GM19324 (cell line): ENCODE measurements around the gene OR10A6.
A peak's percentile ranks its signal among the peaks of the same experiment; 100 is the strongest.

Experiments used
- ATAC-seq: cut with Tn5 transposase; IDR thresholded peaks from one replicate; pipeline ENCODE4 v1.9.1; 2021; ENCODE audit warnings: mild to moderate bottlenecking, moderate library complexity; ENCODE audit not compliant: unreplicated experiment, low FRiP score

OR10A6 gene

GRCh38 chr11:7910286-7910788 is 20.7 kb downstream of the OR10A6 start:
- ATAC-seq, result no peak

- ATAC-seq, result no peak
Observed at GRCh38 chr11:7909585-7910285, 21.3 kb downstream of the OR10A6 start.

GRCh38 chr11:7907121-7907520 is 23.9 kb downstream of the OR10A6 start:
- ATAC-seq, result no peak

- no peak for ATAC-seq
Observed at GRCh38 chr11:7906481-7906880, 24.6 kb downstream of the OR10A6 start.

- no peak for ATAC-seq
Observed at GRCh38 chr11:7905961-7906429, 25.1 kb downstream of the OR10A6 start.

- no peak for ATAC-seq
Observed at GRCh38 chr11:7905549-7905948, 25.5 kb downstream of the OR10A6 start.

GRCh38 chr11:7904917-7905316 is 26.2 kb downstream of the OR10A6 start:
- no peak for ATAC-seq

- no peak for ATAC-seq
Observed at GRCh38 chr11:7903940-7904339, 27.1 kb downstream of the OR10A6 start.

- ATAC-seq, result no peak
Observed at GRCh38 chr11:7901319-7901854, 29.7 kb downstream of the OR10A6 start.

GRCh38 chr11:7900686-7901085 is 30.4 kb downstream of the OR10A6 start:
- ATAC-seq, result no peak

- no peak for ATAC-seq
Observed at GRCh38 chr11:7899418-7899817, 31.6 kb downstream of the OR10A6 start.

GRCh38 chr11:7898666-7899283 is 32.3 kb downstream of the OR10A6 start:
- ATAC-seq, result no peak

- ATAC-seq, result no peak
Observed at GRCh38 chr11:7896009-7896785, 34.9 kb downstream of the OR10A6 start.

- ATAC-seq, result no peak
Observed at GRCh38 chr11:7894251-7894650, 36.8 kb downstream of the OR10A6 start.

- no peak for ATAC-seq
Observed at GRCh38 chr11:7893796-7894195, 37.3 kb downstream of the OR10A6 start.

GRCh38 chr11:7892840-7893254 is 38.2 kb downstream of the OR10A6 start:
- ATAC-seq, result peak; percentile 57

- ATAC-seq, result peak; percentile 35
Observed at GRCh38 chr11:7892059-7892699, 38.9 kb downstream of the OR10A6 start.

GRCh38 chr11:7890417-7891172 is 40.5 kb downstream of the OR10A6 start:
- no peak for ATAC-seq

GRCh38 chr11:7889985-7890384 is 41.1 kb downstream of the OR10A6 start:
- ATAC-seq, result peak; percentile 44

- no peak for ATAC-seq
Observed at GRCh38 chr11:7882860-7883259, 48.2 kb downstream of the OR10A6 start.
